ENCODE results near the gene FHIT. TPM values are rescaled to one million over a fixed set of nuclear protein-coding genes. Genes with fewer than 3 reads are reported as not detected.

The FHIT gene
- total and polyA plus RNA-seq, 7 donors: 0.98 to 10.4 (median 4.0) TPM

DNA sequence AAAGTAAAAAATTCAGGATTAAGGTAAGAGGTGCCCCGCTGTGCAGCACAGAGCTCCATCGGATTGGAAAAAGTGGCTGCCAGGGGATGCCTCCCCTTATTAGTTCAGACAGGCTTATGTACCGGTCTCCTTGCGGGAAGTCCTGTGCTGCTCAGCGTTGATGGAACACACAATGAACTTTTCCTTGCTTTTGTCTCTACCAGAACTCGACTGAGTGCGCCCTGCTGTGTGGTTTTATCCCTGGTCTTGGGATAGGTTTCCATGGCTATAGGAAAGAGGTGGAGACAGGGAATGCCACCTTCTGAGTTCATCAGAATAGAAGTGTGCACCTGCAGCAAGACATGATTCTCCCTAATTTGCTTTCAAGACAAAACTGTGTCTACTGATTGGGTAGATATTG lies 1455.5 kb downstream of the FHIT start:
- H3K27ac ChIP-seq: no peak overlapping the region
- 94 to 98% (median 96%) methylated on average over 7 of the region's 7 CpGs for WGBS, 3 donors
- no peak overlapping the region for H3K4me3 ChIP-seq
- no peaks in the 10 kb centered on the region for H3K9me3 ChIP-seq
- intact Hi-C loops (cut with DNase I): no loop called here
- TF ChIP-seq, protein P1, sequence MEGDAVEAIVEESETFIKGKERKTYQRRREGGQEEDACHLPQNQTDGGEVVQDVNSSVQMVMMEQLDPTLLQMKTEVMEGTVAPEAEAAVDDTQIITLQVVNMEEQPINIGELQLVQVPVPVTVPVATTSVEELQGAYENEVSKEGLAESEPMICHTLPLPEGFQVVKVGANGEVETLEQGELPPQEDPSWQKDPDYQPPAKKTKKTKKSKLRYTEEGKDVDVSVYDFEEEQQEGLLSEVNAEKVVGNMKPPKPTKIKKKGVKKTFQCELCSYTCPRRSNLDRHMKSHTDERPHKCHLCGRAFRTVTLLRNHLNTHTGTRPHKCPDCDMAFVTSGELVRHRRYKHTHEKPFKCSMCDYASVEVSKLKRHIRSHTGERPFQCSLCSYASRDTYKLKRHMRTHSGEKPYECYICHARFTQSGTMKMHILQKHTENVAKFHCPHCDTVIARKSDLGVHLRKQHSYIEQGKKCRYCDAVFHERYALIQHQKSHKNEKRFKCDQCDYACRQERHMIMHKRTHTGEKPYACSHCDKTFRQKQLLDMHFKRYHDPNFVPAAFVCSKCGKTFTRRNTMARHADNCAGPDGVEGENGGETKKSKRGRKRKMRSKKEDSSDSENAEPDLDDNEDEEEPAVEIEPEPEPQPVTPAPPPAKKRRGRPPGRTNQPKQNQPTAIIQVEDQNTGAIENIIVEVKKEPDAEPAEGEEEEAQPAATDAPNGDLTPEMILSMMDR (IDR thresholded peaks at IDR 0.05): no peak
- DNase-seq (no peak), ATAC-seq (no peak)
- H3K27me3 ChIP-seq (ENCODE audit: insufficient read depth in 3 of 3, low read length in 2 of 3): no peaks in the 10 kb centered on the region
- no peaks in the 10 kb centered on the region for H3K36me3 ChIP-seq (ENCODE audit: insufficient read depth in 1 of 2, low read depth in 1 of 2)
- no peaks in the 10 kb centered on the region for H3K4me1 ChIP-seq

DNA sequence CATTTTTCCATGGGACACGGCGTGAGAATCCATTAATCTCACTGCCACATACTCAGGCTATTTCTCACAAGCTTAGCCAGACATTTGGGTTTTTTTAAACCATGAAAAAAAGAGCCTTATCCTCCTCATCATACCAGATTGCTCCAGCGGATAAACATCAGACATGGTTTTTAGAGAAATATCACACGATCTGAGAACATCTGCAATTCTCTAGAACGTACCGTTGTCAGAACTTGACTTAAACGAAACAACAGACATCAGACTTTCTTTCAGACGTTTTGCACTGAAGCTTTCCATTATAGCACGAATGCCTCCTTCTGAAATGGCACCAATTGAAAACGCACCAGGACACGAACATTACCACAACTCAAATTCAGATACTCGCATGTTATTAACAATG lies 1457.3 kb downstream of the FHIT start:
- Histone ChIP-seq H3K27ac (no peak overlapping the region), H3K36me3 (ENCODE audit: insufficient read depth in 1 of 2, low read depth in 1 of 2) (no peaks in the 10 kb centered on the region), H3K9me3 (no peaks in the 10 kb centered on the region), H3K4me3 (no peak overlapping the region), H3K4me1 (no peaks in the 10 kb centered on the region), H3K27me3 (ENCODE audit: insufficient read depth in 3 of 3, low read length in 2 of 3) (no peaks in the 10 kb centered on the region)
- intact Hi-C loops (cut with DNase I): no loop called here
- DNase-seq (no peak), ATAC-seq (no peak)
- WGBS, 3 donors: 53 to 67% (median 54%) methylated on average over 12 of the region's 12 CpGs
- TF ChIP-seq, protein P1 (IDR thresholded peaks at IDR 0.05): no peak

GRCh38 chr3:59791774-59792308 lies 1459.4 kb downstream of the FHIT start:
- intact Hi-C loops (cut with DNase I): no loop called here
- TF ChIP-seq, protein P1 (IDR thresholded peaks at IDR 0.05): no peak
- 73 to 97% (median 85%) methylated on average over 3 of the region's 3 CpGs for WGBS, 3 donors

GRCh38 chr3:59790241-59790640 lies 1461.0 kb downstream of the FHIT start:
- Histone ChIP-seq H3K4me3 (no peak overlapping the region), H3K9me3 (no peaks in the 10 kb centered on the region), H3K27ac (no peak overlapping the region), H3K4me1 (no peaks in the 10 kb centered on the region), H3K27me3 (ENCODE audit: insufficient read depth in 3 of 3, low read length in 2 of 3) (no peaks in the 10 kb centered on the region), H3K36me3 (ENCODE audit: insufficient read depth in 1 of 2, low read depth in 1 of 2) (no peaks in the 10 kb centered on the region)
- intact Hi-C loops (cut with DNase I): no loop called here
- 61 to 70% (median 68%) methylated on average over 1 of the region's 1 CpG for WGBS, 3 donors
- TF ChIP-seq, protein P1 (IDR thresholded peaks at IDR 0.05): no peak
- DNase-seq: no peak
- no peak for ATAC-seq

More at GRCh38 chr3:59791774-59792308, 1459.4 kb downstream of the FHIT start:
- Histone ChIP-seq H3K27ac (no peak overlapping the region), H3K27me3 (ENCODE audit: insufficient read depth in 3 of 3, low read length in 2 of 3) (no peaks in the 10 kb centered on the region), H3K36me3 (ENCODE audit: insufficient read depth in 1 of 2, low read depth in 1 of 2) (no peaks in the 10 kb centered on the region), H3K4me3 (no peak overlapping the region), H3K9me3 (no peaks in the 10 kb centered on the region), H3K4me1 (no peaks in the 10 kb centered on the region)
- ATAC-seq (no peak), DNase-seq (no peak)

GRCh38 chr3:59788801-59789200 lies 1462.5 kb downstream of the FHIT start:
- Histone ChIP-seq H3K27me3 (ENCODE audit: insufficient read depth in 3 of 3, low read length in 2 of 3) (no peaks in the 10 kb centered on the region), H3K4me3 (no peak overlapping the region), H3K27ac (no peak overlapping the region), H3K9me3 (no peaks in the 10 kb centered on the region), H3K4me1 (no peaks in the 10 kb centered on the region), H3K36me3 (ENCODE audit: insufficient read depth in 1 of 2, low read depth in 1 of 2) (no peaks in the 10 kb centered on the region)
- 93 to 96% (median 95%) methylated on average over 4 of the region's 4 CpGs for WGBS, 3 donors
- intact Hi-C loops (cut with DNase I): no loop called here
- DNase-seq (no peak), ATAC-seq (no peak)
- TF ChIP-seq, protein P1 (IDR thresholded peaks at IDR 0.05): no peak

Data from psoas muscle (tissue), 8 donors.